ENCODE measurements around the gene ZNF470. TPM values are rescaled to one million over a fixed set of nuclear protein-coding genes. Genes with fewer than 3 reads are reported as not detected.
A peak's percentile ranks its signal among the peaks of the same experiment; 100 is the strongest.

The ZNF470 gene
- total and polyA plus RNA-seq, 8 donors = 1.0 to 5.4 (median 1.6) TPM

DNA sequence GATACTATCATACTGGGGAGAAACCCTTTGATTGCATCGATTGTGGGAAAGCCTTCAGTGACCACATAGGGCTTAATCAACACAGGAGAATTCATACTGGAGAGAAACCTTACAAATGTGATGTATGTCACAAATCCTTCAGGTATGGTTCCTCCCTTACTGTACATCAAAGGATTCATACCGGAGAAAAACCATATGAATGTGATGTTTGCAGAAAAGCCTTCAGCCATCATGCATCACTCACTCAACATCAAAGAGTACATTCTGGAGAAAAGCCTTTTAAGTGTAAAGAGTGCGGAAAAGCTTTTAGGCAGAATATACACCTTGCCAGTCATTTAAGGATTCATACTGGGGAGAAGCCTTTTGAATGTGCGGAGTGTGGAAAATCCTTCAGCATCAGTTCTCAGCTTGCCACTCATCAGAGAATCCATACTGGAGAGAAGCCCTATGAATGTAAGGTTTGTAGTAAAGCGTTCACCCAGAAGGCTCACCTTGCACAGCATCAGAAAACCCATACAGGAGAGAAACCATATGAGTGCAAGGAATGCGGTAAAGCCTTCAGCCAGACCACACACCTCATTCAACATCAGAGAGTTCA, 12.9 kb upstream of the ZNF470 start:
- no peak overlapping the region for H3K27ac ChIP-seq
- no peaks in the 10 kb centered on the region for H3K4me1 ChIP-seq
- no peak for DNase-seq
- no peak overlapping the region for H3K4me3 ChIP-seq
- 82 to 97% (median 95%) methylated on average over 6 of the region's 6 CpGs for WGBS, 5 donors
- H3K9me3 ChIP-seq = peaks cover 64 to 100% (median 93%) of the 10 kb centered on the region in 4 donors
- intact Hi-C loops (cut with DNase I; ENCODE audit: low total_unique reads) = no loop called here
- TF ChIP-seq POLR2A (IDR thresholded peaks at IDR 0.05) = no peak
- TF ChIP-seq CTCF (IDR thresholded peaks at IDR 0.05) = no peak
- no peak for TF ChIP-seq EP300 (IDR thresholded peaks at IDR 0.05)
- no peak for TF ChIP-seq POLR2AphosphoS5 (IDR thresholded peaks at IDR 0.05)
- H3K36me3 ChIP-seq = peaks cover 40 to 95% (median 60%) of the 10 kb centered on the region in 4 donors
- no peaks in the 10 kb centered on the region for H3K27me3 ChIP-seq

DNA sequence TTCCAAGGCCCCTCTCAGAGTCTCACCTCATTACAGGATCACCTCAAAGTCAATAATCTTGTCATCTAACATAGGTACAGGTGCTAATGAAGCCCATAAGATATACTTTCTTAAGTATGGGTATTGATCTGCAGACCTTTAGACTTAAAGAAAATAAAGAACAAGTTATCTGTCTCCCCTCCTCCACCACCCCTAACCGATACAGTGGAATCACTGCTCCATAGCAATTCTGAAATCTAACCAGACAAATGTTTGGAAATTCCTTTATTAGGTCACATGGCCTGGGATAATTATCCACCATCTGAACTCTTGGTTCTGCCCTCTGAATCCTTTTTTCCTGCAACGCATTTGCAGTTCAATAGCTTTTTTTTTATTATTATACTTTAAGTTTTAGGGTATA, 4.5 kb upstream of the ZNF470 start:
- Histone ChIP-seq H3K4me1 (peaks cover 0 to 10% (median 8%) of the 10 kb centered on the region in 4 donors), H3K4me3 (no peak overlapping the region), H3K27me3 (no peaks in the 10 kb centered on the region), H3K9me3 (peaks cover 61 to 94% (median 76%) of the 10 kb centered on the region in 4 donors), H3K27ac (no peak overlapping the region), H3K36me3 (peaks cover 0 to 41% (median 3%) of the 10 kb centered on the region in 4 donors)
- intact Hi-C loops (cut with DNase I; ENCODE audit: low total_unique reads) = no loop called here
- WGBS, 5 donors = 93 to 95% (median 95%) methylated on average over 2 of the region's 2 CpGs
- TF ChIP-seq CTCF (IDR thresholded peaks at IDR 0.05) (no peak), POLR2A (IDR thresholded peaks at IDR 0.05) (no peak), EP300 (IDR thresholded peaks at IDR 0.05) (no peak), POLR2AphosphoS5 (IDR thresholded peaks at IDR 0.05) (no peak)
- no peak for DNase-seq

- H3K4me1 ChIP-seq = peaks cover 0 to 20% (median 15%) of the 10 kb centered on the region in 4 donors
- TF ChIP-seq POLR2A (IDR thresholded peaks at IDR 0.05) (no peak), CTCF (IDR thresholded peaks at IDR 0.05) (no peak), POLR2AphosphoS5 (IDR thresholded peaks at IDR 0.05) (no peak), EP300 (IDR thresholded peaks at IDR 0.05) (no peak)
- no peaks in the 10 kb centered on the region for H3K27me3 ChIP-seq
- intact Hi-C loops (cut with DNase I; ENCODE audit: low total_unique reads) = no loop called here
- peaks cover 11 to 62% (median 37%) of the 10 kb centered on the region in 4 donors for H3K36me3 ChIP-seq
- peak; percentile 46 to 65 for DNase-seq
- H3K27ac ChIP-seq = peak overlapping the region; percentile 81 to 87 (median 83)
- 0 to 5% (median 2%) methylated on average over 15 to 23 of the region's 23 CpGs for WGBS, 5 donors
- H3K4me3 ChIP-seq = peak overlapping the region; percentile 81 to 97 (median 87)
- peaks cover 44 to 94% (median 66%) of the 10 kb centered on the region in 4 donors for H3K9me3 ChIP-seq
Observed at GRCh38 chr19:56566904-56567273, 379 bp upstream of the ZNF470 start.

DNA sequence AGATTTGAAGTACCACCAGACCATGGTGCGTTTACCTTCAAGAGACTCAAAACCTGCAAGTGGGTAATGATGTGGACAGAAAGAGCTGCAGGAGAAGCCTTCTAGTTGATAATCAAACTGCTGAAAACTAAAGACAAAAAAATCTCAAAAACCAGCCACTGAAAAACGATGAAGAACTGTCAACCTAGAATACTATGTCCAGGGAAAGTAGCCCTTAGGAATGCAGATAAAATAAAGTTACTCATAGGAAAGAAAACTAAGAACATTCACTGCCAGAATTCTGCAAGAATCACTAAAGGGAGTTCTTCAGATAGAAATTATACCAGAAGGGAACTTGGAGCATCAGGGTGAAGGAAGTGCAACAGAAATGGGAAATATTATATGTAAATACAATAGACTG, 5.3 kb downstream of the ZNF470 start:
- H3K4me1 ChIP-seq = peaks cover 0 to 13% (median 8%) of the 10 kb centered on the region in 4 donors
- H3K27me3 ChIP-seq = no peaks in the 10 kb centered on the region
- 49 to 70% (median 50%) methylated on average over 2 of the region's 2 CpGs for WGBS, 5 donors
- intact Hi-C loops (cut with DNase I; ENCODE audit: low total_unique reads) = no loop called here
- peaks cover 66 to 100% (median 87%) of the 10 kb centered on the region in 4 donors for H3K9me3 ChIP-seq
- TF ChIP-seq EP300 (IDR thresholded peaks at IDR 0.05) (no peak), CTCF (IDR thresholded peaks at IDR 0.05) (no peak), POLR2AphosphoS5 (IDR thresholded peaks at IDR 0.05) (no peak), POLR2A (IDR thresholded peaks at IDR 0.05) (no peak)
- no peak for DNase-seq
- H3K36me3 ChIP-seq = peaks cover 30 to 91% (median 87%) of the 10 kb centered on the region in 4 donors
- no peak overlapping the region for H3K4me3 ChIP-seq
- no peak overlapping the region for H3K27ac ChIP-seq
